Neuronal stem cell (in vitro differentiated cells): ENCODE data around the gene ZFAND3.

Source experiments
- DNase-seq: peaks from one replicate; pipeline ENCODE4 v3.0.0-alpha.2; 2013; ENCODE audit warnings: low spot score
- H2AFZ ChIP-seq: one replicate; pipeline ENCODE4 v1.6.1; 2013; ENCODE audit warnings: mild to moderate bottlenecking, low read length, inconsistent platforms
- H2AK5ac ChIP-seq: 2 replicates; pipeline ENCODE4 v1.6.1; 2013; ENCODE audit warnings: low read depth, mild to moderate bottlenecking, inconsistent platforms, low read length, moderate library complexity, mixed read lengths
- H2BK120ac ChIP-seq: 2 replicates; pipeline ENCODE4 v1.6.1; 2013; ENCODE audit warnings: low read depth, mild to moderate bottlenecking, inconsistent platforms, low read length, moderate library complexity, mixed read lengths
- H2BK12ac ChIP-seq: one replicate; pipeline ENCODE4 v1.6.1; 2013; ENCODE audit warnings: low read length, inconsistent platforms
- H2BK15ac ChIP-seq: 2 replicates; pipeline ENCODE4 v1.6.1; 2013; ENCODE audit warnings: mild to moderate bottlenecking, low read length, inconsistent platforms, mixed read lengths
- H2BK5ac ChIP-seq: one replicate; pipeline ENCODE4 v1.6.1; 2013; ENCODE audit warnings: inconsistent platforms, mild to moderate bottlenecking, low read length, moderate library complexity
- H3K14ac ChIP-seq: one replicate; pipeline ENCODE4 v1.6.1; 2013; ENCODE audit warnings: low read length, inconsistent platforms
- H3K18ac ChIP-seq: 2 replicates; pipeline ENCODE4 v1.6.1; 2013; ENCODE audit warnings: low read length, inconsistent platforms
- H3K23ac ChIP-seq: 2 replicates; pipeline ENCODE4 v1.6.1; 2013; ENCODE audit warnings: low read depth, mild to moderate bottlenecking, mixed read lengths, low read length, inconsistent platforms; ENCODE audit not compliant: poor library complexity
- H3K27ac ChIP-seq: replicated peaks from 3 replicates; pipeline ENCODE4 v1.5.1; 2013; ENCODE audit warnings: low read length, inconsistent platforms
- H3K27me3 ChIP-seq, 3 experiments: 2 replicates each; pipeline ENCODE4 v1.6.1; 2013; ENCODE audit warnings: low read length in 3 of 3, mild to moderate bottlenecking in 2 of 3, inconsistent platforms in 1 of 3, low read depth in 1 of 3, mixed read lengths in 1 of 3, moderate library complexity in 1 of 3; ENCODE audit not compliant: control insufficient read depth in 3 of 3, insufficient read depth in 3 of 3
- H3K36me3 ChIP-seq, 2 donors: replicated peaks in 1 of 2; 2 replicates each; pipeline ENCODE4 v1.6.1; 2013; ENCODE audit warnings: low read length in 2 of 2; ENCODE audit not compliant: control insufficient read depth in 2 of 2, insufficient read depth in 2 of 2
- H3K4ac ChIP-seq: 2 replicates; pipeline ENCODE4 v1.6.1; 2013; ENCODE audit warnings: inconsistent platforms, mild to moderate bottlenecking, low read length, moderate library complexity
- H3K4me1 ChIP-seq, 2 donors: 1 replicate in 1 of 2; 2 replicates in 1 of 2; pipeline ENCODE4 v1.6.1; 2013; ENCODE audit warnings: low read length in 2 of 2, low read depth in 1 of 2; ENCODE audit not compliant: control insufficient read depth in 2 of 2, insufficient read depth in 1 of 2
- H3K4me2 ChIP-seq: one replicate; pipeline ENCODE4 v1.6.1; 2013; ENCODE audit warnings: mild to moderate bottlenecking, low read length, inconsistent platforms; ENCODE audit not compliant: insufficient read depth, poor library complexity, severe bottlenecking
- H3K4me3 ChIP-seq, 2 donors: 2 replicates each; pipeline ENCODE4 v1.5.1; 2013; ENCODE audit warnings: low read length in 2 of 2, mild to moderate bottlenecking in 2 of 2, inconsistent platforms in 1 of 2, moderate library complexity in 1 of 2
- H3K79me1 ChIP-seq: one replicate; pipeline ENCODE4 v1.6.1; 2013; ENCODE audit warnings: low read depth, mild to moderate bottlenecking, inconsistent platforms, low read length, moderate library complexity
- H3K9ac ChIP-seq: one replicate; pipeline ENCODE4 v1.6.1; 2013; ENCODE audit warnings: mild to moderate bottlenecking, low read depth, low read length, inconsistent platforms; ENCODE audit not compliant: poor library complexity
- H3K9me3 ChIP-seq, 2 donors: replicated peaks in 1 of 2; 2 replicates each; pipeline versions ENCODE3 to v1.6.1; 2013; ENCODE audit warnings: low read length in 2 of 2, mild to moderate bottlenecking in 2 of 2, inconsistent platforms in 1 of 2, low read depth in 1 of 2, mixed read lengths in 1 of 2, moderate library complexity in 1 of 2; ENCODE audit not compliant: control insufficient read depth in 2 of 2, insufficient read depth in 1 of 2
- H4K8ac ChIP-seq: one replicate; pipeline ENCODE4 v1.6.1; 2013; ENCODE audit warnings: low read depth, mild to moderate bottlenecking, inconsistent platforms, low read length, moderate library complexity
- H4K91ac ChIP-seq: one replicate; pipeline ENCODE4 v1.6.1; 2013; ENCODE audit warnings: low read length, low read depth, mild to moderate bottlenecking, inconsistent platforms; ENCODE audit not compliant: poor library complexity
- WGBS, 2 donors: extraction: QIAGEN DNeasy Blood & Tissue Kit; methylation state at CpG; one replicate each; pipeline ENCODE4 v1.1.7; 2013; ENCODE audit warnings: missing lambda C conversion rate in 2 of 2, mixed read lengths in 1 of 2; ENCODE audit not compliant: insufficient read length in 2 of 2, insufficient replicate concordance in 1 of 2; ENCODE audit errors: extremely low coverage in 2 of 2; 5-methylcytosine and 5-hydroxymethylcytosine counted together

The ZFAND3 gene

DNA sequence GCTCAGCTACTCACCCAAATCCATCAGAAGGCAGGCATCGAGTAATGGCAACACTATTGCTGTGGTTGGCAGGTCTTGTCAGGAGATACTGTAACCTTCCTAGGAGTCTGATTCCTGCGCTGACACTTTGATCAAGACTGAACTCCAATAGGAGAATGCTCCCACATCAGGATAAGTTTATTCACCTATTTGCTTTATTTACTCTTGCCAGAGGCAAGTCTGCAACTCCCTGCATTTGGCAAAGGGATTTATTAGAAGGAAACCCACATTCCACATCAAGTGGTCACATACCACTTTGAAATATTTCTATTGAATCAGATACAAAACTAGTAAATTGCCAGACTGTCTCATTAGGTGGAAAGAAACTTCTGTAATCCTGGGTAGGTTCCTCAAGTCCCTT lies 43.5 kb downstream of the ZFAND3 start:
- H2AK5ac ChIP-seq, result no peak overlapping the region
- peaks cover 0 to 3% of the 10 kb centered on the region in 2 donors for H3K36me3 ChIP-seq
- H3K9ac ChIP-seq, result no peak overlapping the region
- no peak overlapping the region for H2BK15ac ChIP-seq
- no peak overlapping the region for H3K27ac ChIP-seq
- WGBS, 2 donors, result no CpG with 5 or more reads among the region's 2 CpGs
- no peak overlapping the region for H3K4me3 ChIP-seq
- no peaks in the 10 kb centered on the region for H3K27me3 ChIP-seq
- no peaks in the 10 kb centered on the region for H3K9me3 ChIP-seq
- no peak overlapping the region for H2BK120ac ChIP-seq
- H3K4me1 ChIP-seq, result peaks cover 0 to 3% of the 10 kb centered on the region in 2 donors
- no peak overlapping the region for H3K4ac ChIP-seq
- DNase-seq, result no peak
- no peak overlapping the region for H4K91ac ChIP-seq
- no peak overlapping the region for H3K18ac ChIP-seq
- H3K79me1 ChIP-seq, result peaks cover 2% of the 10 kb centered on the region
- no peak overlapping the region for H3K4me2 ChIP-seq
- H3K23ac ChIP-seq, result no peak overlapping the region
- H2BK5ac ChIP-seq, result no peak overlapping the region
- H3K14ac ChIP-seq, result no peak overlapping the region
- H4K8ac ChIP-seq, result no peak overlapping the region
- H2BK12ac ChIP-seq, result no peak overlapping the region
- H2AFZ ChIP-seq, result no peak overlapping the region

DNA sequence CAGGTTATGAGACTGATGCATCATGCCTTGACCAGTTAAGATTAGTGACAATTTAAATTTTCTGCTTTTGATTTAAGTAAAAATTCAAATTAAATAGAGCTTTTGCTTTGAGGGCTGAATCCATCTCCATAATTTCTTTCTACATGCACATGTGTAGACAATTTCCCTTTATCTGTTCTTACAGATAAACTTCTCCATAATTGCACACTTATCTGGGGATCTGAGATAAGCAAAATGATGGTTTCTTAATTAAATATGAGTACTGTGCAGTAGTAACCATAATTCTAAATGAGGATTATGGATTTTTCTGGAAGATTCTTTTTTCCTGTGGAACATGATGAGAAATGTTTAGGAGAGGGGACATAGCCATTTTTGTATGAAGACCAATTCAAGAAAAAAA lies 44.7 kb downstream of the ZFAND3 start:
- Histone ChIP-seq H3K4me2 (no peak overlapping the region), H4K8ac (no peak overlapping the region), H3K9me3 (no peaks in the 10 kb centered on the region), H2AK5ac (no peak overlapping the region), H3K14ac (no peak overlapping the region), H3K9ac (no peak overlapping the region), H4K91ac (no peak overlapping the region), H3K23ac (no peak overlapping the region), H3K79me1 (peaks cover 2% of the 10 kb centered on the region), H3K4me1 (peaks cover 0 to 6% of the 10 kb centered on the region in 2 donors), H2BK15ac (no peak overlapping the region), H2BK120ac (no peak overlapping the region), H3K27me3 (no peaks in the 10 kb centered on the region), H2BK5ac (no peak overlapping the region), H3K36me3 (peaks cover 0 to 3% of the 10 kb centered on the region in 2 donors), H2AFZ (no peak overlapping the region), H3K27ac (no peak overlapping the region), H3K4me3 (no peak overlapping the region), H2BK12ac (no peak overlapping the region), H3K18ac (no peak overlapping the region), H3K4ac (no peak overlapping the region)
- DNase-seq, result no peak

DNA sequence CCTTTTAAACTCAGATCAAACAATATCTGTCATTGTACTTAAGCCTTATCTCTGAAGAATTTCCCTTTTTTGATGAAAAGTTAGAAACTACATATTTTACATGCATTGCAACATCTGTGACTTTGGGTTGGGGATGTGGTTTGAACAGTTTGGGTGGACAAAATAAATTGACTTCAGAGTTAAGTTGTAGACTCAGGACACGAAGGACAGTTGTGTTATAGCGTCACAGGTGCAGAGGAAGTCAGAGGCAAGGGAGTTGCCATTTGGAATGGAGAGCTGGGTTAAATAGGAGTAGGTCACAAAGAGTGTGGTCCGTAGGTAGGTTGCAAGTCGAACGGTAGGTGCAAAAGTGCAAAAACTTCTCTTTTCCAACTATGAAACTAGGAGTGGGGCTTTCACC lies 46.0 kb downstream of the ZFAND3 start:
- no peak overlapping the region for H2BK120ac ChIP-seq
- H3K23ac ChIP-seq, result no peak overlapping the region
- no peak for DNase-seq
- no peak overlapping the region for H4K8ac ChIP-seq
- H4K91ac ChIP-seq, result no peak overlapping the region
- peaks cover 0 to 6% of the 10 kb centered on the region in 2 donors for H3K4me1 ChIP-seq
- no peak overlapping the region for H3K4ac ChIP-seq
- H2AK5ac ChIP-seq, result no peak overlapping the region
- no peaks in the 10 kb centered on the region for H3K27me3 ChIP-seq
- no peak overlapping the region for H2BK5ac ChIP-seq
- no peak overlapping the region for H3K9ac ChIP-seq
- WGBS, 2 donors, result no CpG with 5 or more reads among the region's 5 CpGs
- no peak overlapping the region for H3K14ac ChIP-seq
- H3K9me3 ChIP-seq, result no peaks in the 10 kb centered on the region
- no peak overlapping the region for H3K27ac ChIP-seq
- H3K4me3 ChIP-seq, result no peak overlapping the region
- H2BK15ac ChIP-seq, result no peak overlapping the region
- H3K36me3 ChIP-seq, result peaks cover 0 to 3% of the 10 kb centered on the region in 2 donors
- no peak overlapping the region for H3K4me2 ChIP-seq
- no peak overlapping the region for H2AFZ ChIP-seq
- H2BK12ac ChIP-seq, result no peak overlapping the region
- H3K18ac ChIP-seq, result no peak overlapping the region
- H3K79me1 ChIP-seq, result peaks cover 2% of the 10 kb centered on the region

DNA sequence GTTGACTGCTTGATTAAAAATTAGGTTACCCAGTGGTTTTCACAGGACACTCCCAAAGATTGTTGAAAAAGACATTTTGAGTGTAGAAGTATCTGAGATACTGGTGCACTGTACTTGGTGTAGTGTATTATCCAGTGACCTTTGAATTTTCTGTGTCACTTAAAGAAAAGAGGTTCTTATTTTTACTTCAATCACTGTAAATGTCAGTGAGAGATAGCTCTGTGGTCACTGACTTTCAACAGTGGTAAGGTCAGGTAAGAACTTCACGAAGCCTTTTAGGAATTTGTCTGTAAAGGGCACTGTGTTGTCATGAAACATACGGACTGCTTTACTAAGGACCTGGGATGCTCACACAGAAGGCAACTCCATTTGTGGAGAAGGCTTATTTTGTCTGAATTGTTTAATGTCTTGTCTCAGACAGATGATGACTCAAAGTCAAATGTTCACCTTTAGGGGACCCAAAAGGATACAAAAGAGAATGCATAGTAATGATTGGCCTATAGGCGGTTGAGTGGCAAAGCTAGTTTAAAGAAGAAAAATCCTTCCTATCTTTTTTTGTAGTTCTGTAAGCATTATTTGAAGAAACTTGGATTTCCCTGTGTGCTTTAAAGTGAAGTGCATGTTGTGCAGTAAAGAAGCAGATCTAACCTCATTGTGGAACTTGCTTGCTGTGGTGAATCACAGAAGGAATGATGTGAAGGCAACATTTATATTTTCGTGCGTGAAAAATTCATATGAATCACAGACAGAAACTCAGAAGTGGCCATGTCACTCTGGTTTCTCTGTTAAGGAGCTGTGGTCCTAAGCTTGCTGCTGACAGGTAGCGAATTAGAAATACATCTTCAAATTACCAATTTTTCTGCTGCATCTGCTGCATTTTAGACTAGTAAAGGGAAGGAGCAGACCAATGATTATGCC lies 47.3 kb downstream of the ZFAND3 start:
- peaks cover 0 to 3% of the 10 kb centered on the region in 2 donors for H3K36me3 ChIP-seq
- H3K23ac ChIP-seq, result no peak overlapping the region
- H3K9me3 ChIP-seq, result peaks cover 0 to 3% of the 10 kb centered on the region in 2 donors
- H2BK12ac ChIP-seq, result no peak overlapping the region
- no peak overlapping the region for H2AK5ac ChIP-seq
- DNase-seq, result no peak
- H3K4me1 ChIP-seq, result peaks cover 0 to 6% of the 10 kb centered on the region in 2 donors
- H4K91ac ChIP-seq, result no peak overlapping the region
- WGBS, 2 donors, result no CpG with 5 or more reads among the region's 6 CpGs
- no peak overlapping the region for H3K9ac ChIP-seq
- no peak overlapping the region for H2BK5ac ChIP-seq
- peaks cover 2% of the 10 kb centered on the region for H3K79me1 ChIP-seq
- no peak overlapping the region for H2AFZ ChIP-seq
- H3K4ac ChIP-seq, result no peak overlapping the region
- H3K4me3 ChIP-seq, result no peak overlapping the region
- peak overlapping the region; percentile 10 for H3K27ac ChIP-seq
- no peak overlapping the region for H3K4me2 ChIP-seq
- H2BK15ac ChIP-seq, result no peak overlapping the region
- H4K8ac ChIP-seq, result no peak overlapping the region
- no peak overlapping the region for H2BK120ac ChIP-seq
- no peaks in the 10 kb centered on the region for H3K27me3 ChIP-seq
- no peak overlapping the region for H3K14ac ChIP-seq
- no peak overlapping the region for H3K18ac ChIP-seq
